DMS114 treated with DMSO at 0.1 percent for 48 hours (cell line): ENCODE data around the gene TAF3.

Experiments used
- DNase-seq: peaks from one replicate; lab custom pipeline; 2025; ENCODE audit not compliant: unreplicated experiment; lab: John Stamatoyannopoulos, UW

The TAF3 gene

GRCh38 chr10:7932301-7933036, 114.2 kb downstream of the TAF3 start:
- DNase-seq, result no peak

- no peak for DNase-seq
Measured at GRCh38 chr10:7933262-7933661, 115.0 kb downstream of the TAF3 start.

- DNase-seq, result no peak
Measured at GRCh38 chr10:7933757-7934156, 115.5 kb downstream of the TAF3 start.

- no peak for DNase-seq
Measured at GRCh38 chr10:7937315-7937945, 119.1 kb downstream of the TAF3 start.

- DNase-seq, result no peak
Measured at GRCh38 chr10:7941576-7941975, 123.3 kb downstream of the TAF3 start.

GRCh38 chr10:7942316-7942715, 124.0 kb downstream of the TAF3 start:
- no peak for DNase-seq

- no peak for DNase-seq
Measured at GRCh38 chr10:7942859-7943258, 124.6 kb downstream of the TAF3 start.

- DNase-seq, result no peak
Measured at GRCh38 chr10:7944215-7944480, 125.8 kb downstream of the TAF3 start.

- DNase-seq, result no peak
Measured at GRCh38 chr10:7944537-7944936, 126.2 kb downstream of the TAF3 start.

- no peak for DNase-seq
Measured at GRCh38 chr10:7945034-7945433, 126.7 kb downstream of the TAF3 start.

GRCh38 chr10:7945469-7946187, 127.3 kb downstream of the TAF3 start:
- DNase-seq, result no peak

GRCh38 chr10:7948371-7949000, 130.2 kb downstream of the TAF3 start:
- DNase-seq, result no peak

- DNase-seq, result no peak
Measured at GRCh38 chr10:7950981-7951847, 132.9 kb downstream of the TAF3 start.

- DNase-seq, result no peak
Measured at GRCh38 chr10:7952266-7952665, 134.0 kb downstream of the TAF3 start.

- no peak for DNase-seq
Measured at GRCh38 chr10:7953447-7953846, 135.1 kb downstream of the TAF3 start.

- no peak for DNase-seq
Measured at GRCh38 chr10:7955446-7955845, 137.1 kb downstream of the TAF3 start.

- DNase-seq, result no peak
Measured at GRCh38 chr10:7956508-7956907, 138.2 kb downstream of the TAF3 start.

- DNase-seq, result no peak
Measured at GRCh38 chr10:7957591-7957990, 139.3 kb downstream of the TAF3 start.

- no peak for DNase-seq
Measured at GRCh38 chr10:7958442-7958841, 140.1 kb downstream of the TAF3 start.

- no peak for DNase-seq
Measured at GRCh38 chr10:7960108-7960507, 141.8 kb downstream of the TAF3 start.

GRCh38 chr10:7962592-7962991, 144.3 kb downstream of the TAF3 start:
- DNase-seq, result no peak
